ENCODE data around the gene IL1RAPL2.
"Not testable (repeated sequence)": the region's sequence is repeated elsewhere in the genome, so short reads cannot be mapped to it uniquely, and the experiment has no call there.

The IL1RAPL2 gene

GRCh38 chrX:105228602-105229001, 662.6 kb downstream of the IL1RAPL2 start:
- H3K27me3 ChIP-seq (ENCODE audit: control insufficient read depth, insufficient read depth, low read length): no peaks in the 10 kb centered on the region

GRCh38 chrX:105229146-105229545, 663.1 kb downstream of the IL1RAPL2 start:
- Histone ChIP-seq H3K4me3 (ENCODE audit: low read length) (no peak overlapping the region), H3K27ac (ENCODE audit: low read length) (no peak overlapping the region), H3K9ac (ENCODE audit: low read length) (no peak overlapping the region), H3K4me1 (ENCODE audit: control insufficient read depth, low read depth, low read length) (peaks cover 8% of the 10 kb centered on the region), H3K27me3 (ENCODE audit: control insufficient read depth, insufficient read depth, low read length) (no peaks in the 10 kb centered on the region), H3K36me3 (ENCODE audit: control insufficient read depth, low read depth, low read length) (no peaks in the 10 kb centered on the region), H3K9me3 (ENCODE audit: control insufficient read depth, low read depth, low read length) (no peaks in the 10 kb centered on the region)

More at GRCh38 chrX:105228602-105229001, 662.6 kb downstream of the IL1RAPL2 start:
- Histone ChIP-seq H3K9ac (ENCODE audit: low read length) (no peak overlapping the region), H3K9me3 (ENCODE audit: control insufficient read depth, low read depth, low read length) (no peaks in the 10 kb centered on the region), H3K4me1 (ENCODE audit: control insufficient read depth, low read depth, low read length) (peaks cover 8% of the 10 kb centered on the region), H3K27ac (ENCODE audit: low read length) (no peak overlapping the region), H3K4me3 (ENCODE audit: low read length) (no peak overlapping the region), H3K36me3 (ENCODE audit: control insufficient read depth, low read depth, low read length) (no peaks in the 10 kb centered on the region)

DNA sequence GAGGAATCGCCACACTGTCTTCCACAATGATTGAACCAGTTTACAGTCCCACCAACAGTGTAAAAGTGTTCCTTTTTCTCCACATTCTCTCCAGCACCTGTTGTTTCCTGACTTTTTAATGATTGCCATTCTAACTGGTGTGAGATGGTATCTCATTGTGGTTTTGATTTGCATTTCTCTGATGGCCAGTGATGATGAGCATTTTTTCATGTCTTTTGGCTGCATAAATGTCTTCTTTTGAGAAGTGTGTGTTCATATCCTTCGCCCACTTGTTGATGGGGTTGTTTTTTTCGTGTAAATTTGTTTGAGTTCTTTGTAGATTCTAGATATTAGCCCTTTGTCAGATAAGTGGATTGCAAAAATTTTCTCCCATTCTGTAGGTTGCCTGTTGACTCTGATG, 671.4 kb downstream of the IL1RAPL2 start:
- not testable (repeated sequence) for H3K4me3 ChIP-seq (ENCODE audit: low read length); H3K27ac ChIP-seq (ENCODE audit: low read length); H3K36me3 ChIP-seq (ENCODE audit: control insufficient read depth, low read depth, low read length); H3K4me1 ChIP-seq (ENCODE audit: control insufficient read depth, low read depth, low read length); H3K27me3 ChIP-seq (ENCODE audit: control insufficient read depth, insufficient read depth, low read length); H3K9me3 ChIP-seq (ENCODE audit: control insufficient read depth, low read depth, low read length); H3K9ac ChIP-seq (ENCODE audit: low read length)

- H3K4me1 ChIP-seq (ENCODE audit: control insufficient read depth, low read depth, low read length): no peaks in the 10 kb centered on the region
- H3K9ac ChIP-seq (ENCODE audit: low read length): no peak overlapping the region
- H3K27ac ChIP-seq (ENCODE audit: low read length): no peak overlapping the region
- no peaks in the 10 kb centered on the region for H3K27me3 ChIP-seq (ENCODE audit: control insufficient read depth, insufficient read depth, low read length)
- no peaks in the 10 kb centered on the region for H3K36me3 ChIP-seq (ENCODE audit: control insufficient read depth, low read depth, low read length)
- H3K9me3 ChIP-seq (ENCODE audit: control insufficient read depth, low read depth, low read length): no peaks in the 10 kb centered on the region
- no peak overlapping the region for H3K4me3 ChIP-seq (ENCODE audit: low read length)
Measured at GRCh38 chrX:105241056-105241455, 675.1 kb downstream of the IL1RAPL2 start.

- Histone ChIP-seq H3K4me3 (ENCODE audit: low read length) (no peak overlapping the region), H3K4me1 (ENCODE audit: control insufficient read depth, low read depth, low read length) (no peaks in the 10 kb centered on the region), H3K9ac (ENCODE audit: low read length) (no peak overlapping the region), H3K9me3 (ENCODE audit: control insufficient read depth, low read depth, low read length) (no peaks in the 10 kb centered on the region), H3K27me3 (ENCODE audit: control insufficient read depth, insufficient read depth, low read length) (no peaks in the 10 kb centered on the region), H3K27ac (ENCODE audit: low read length) (no peak overlapping the region), H3K36me3 (ENCODE audit: control insufficient read depth, low read depth, low read length) (no peaks in the 10 kb centered on the region)
Measured at GRCh38 chrX:105260291-105261043, 694.5 kb downstream of the IL1RAPL2 start.

DNA sequence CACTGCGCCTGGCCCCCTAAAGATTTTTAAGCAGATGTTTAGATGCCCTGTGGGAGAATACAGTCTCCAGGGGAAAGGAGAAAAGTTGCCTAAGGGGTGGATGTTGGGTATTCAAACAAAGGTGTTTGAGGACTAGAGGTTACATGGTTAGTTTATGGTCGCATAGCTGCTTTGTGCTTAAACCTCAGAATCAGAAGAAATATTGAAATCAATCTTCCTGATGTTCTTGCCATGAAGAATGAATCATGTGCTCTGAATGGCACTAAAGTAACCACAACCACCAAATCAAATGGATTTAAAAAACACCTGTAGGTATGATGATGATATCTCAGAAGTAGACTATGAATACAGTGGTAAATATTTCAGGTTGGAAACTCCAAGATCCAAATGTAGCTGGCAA, 697.2 kb downstream of the IL1RAPL2 start:
- no peaks in the 10 kb centered on the region for H3K9me3 ChIP-seq (ENCODE audit: control insufficient read depth, low read depth, low read length)
- H3K9ac ChIP-seq (ENCODE audit: low read length): no peak overlapping the region
- no peaks in the 10 kb centered on the region for H3K4me1 ChIP-seq (ENCODE audit: control insufficient read depth, low read depth, low read length)
- H3K4me3 ChIP-seq (ENCODE audit: low read length): no peak overlapping the region
- H3K27ac ChIP-seq (ENCODE audit: low read length): no peak overlapping the region
- no peaks in the 10 kb centered on the region for H3K27me3 ChIP-seq (ENCODE audit: control insufficient read depth, insufficient read depth, low read length)
- H3K36me3 ChIP-seq (ENCODE audit: control insufficient read depth, low read depth, low read length): no peaks in the 10 kb centered on the region

DNA sequence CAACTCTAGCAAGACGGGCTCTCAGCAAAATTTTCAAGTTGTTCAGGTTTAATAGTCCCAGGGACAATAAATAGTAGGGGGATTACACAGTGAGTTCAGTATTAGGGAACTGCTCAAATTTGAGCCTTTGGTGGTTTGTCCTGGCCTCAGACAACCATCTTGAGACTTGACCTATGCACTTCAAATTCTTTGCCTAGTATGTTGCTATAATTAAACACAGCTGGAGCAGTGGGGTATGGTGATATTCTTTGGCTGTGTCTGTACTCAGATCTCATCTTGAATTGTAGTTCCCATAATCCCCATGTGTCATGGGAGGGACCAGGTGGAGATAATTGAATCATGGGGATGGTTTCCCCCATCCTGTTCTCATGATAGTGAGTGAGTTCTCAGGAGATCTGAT, 697.8 kb downstream of the IL1RAPL2 start:
- no peaks in the 10 kb centered on the region for H3K9me3 ChIP-seq (ENCODE audit: control insufficient read depth, low read depth, low read length)
- no peaks in the 10 kb centered on the region for H3K4me1 ChIP-seq (ENCODE audit: control insufficient read depth, low read depth, low read length)
- H3K9ac ChIP-seq (ENCODE audit: low read length): no peak overlapping the region
- no peaks in the 10 kb centered on the region for H3K36me3 ChIP-seq (ENCODE audit: control insufficient read depth, low read depth, low read length)
- no peak overlapping the region for H3K4me3 ChIP-seq (ENCODE audit: low read length)
- H3K27ac ChIP-seq (ENCODE audit: low read length): no peak overlapping the region
- H3K27me3 ChIP-seq (ENCODE audit: control insufficient read depth, insufficient read depth, low read length): no peaks in the 10 kb centered on the region

DNA sequence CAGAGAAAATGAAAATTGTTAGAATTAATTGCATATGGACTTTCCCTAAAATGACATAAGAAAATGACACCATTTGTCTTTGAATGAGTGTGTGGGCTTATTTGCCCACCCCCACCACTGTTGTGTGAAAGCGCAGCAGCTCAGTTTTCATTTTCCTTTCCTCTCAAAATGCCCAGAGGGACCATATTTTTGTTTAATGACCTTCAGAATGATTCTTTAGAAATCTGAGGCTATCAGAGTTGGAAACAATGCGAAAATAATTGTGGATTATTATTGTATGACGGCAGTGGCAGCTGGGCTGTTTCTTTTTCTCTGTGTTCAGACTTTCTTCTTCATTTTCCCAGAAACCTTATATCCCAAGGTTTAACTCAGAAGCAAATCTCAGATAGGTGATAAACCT, 699.1 kb downstream of the IL1RAPL2 start:
- no peak overlapping the region for H3K9ac ChIP-seq (ENCODE audit: low read length)
- no peak overlapping the region for H3K4me3 ChIP-seq (ENCODE audit: low read length)
- H3K4me1 ChIP-seq (ENCODE audit: control insufficient read depth, low read depth, low read length): no peaks in the 10 kb centered on the region
- H3K36me3 ChIP-seq (ENCODE audit: control insufficient read depth, low read depth, low read length): no peaks in the 10 kb centered on the region
- no peaks in the 10 kb centered on the region for H3K9me3 ChIP-seq (ENCODE audit: control insufficient read depth, low read depth, low read length)
- no peak overlapping the region for H3K27ac ChIP-seq (ENCODE audit: low read length)
- no peaks in the 10 kb centered on the region for H3K27me3 ChIP-seq (ENCODE audit: control insufficient read depth, insufficient read depth, low read length)

- no peak overlapping the region for H3K9ac ChIP-seq (ENCODE audit: low read length)
- H3K4me3 ChIP-seq (ENCODE audit: low read length): no peak overlapping the region
- no peaks in the 10 kb centered on the region for H3K4me1 ChIP-seq (ENCODE audit: control insufficient read depth, low read depth, low read length)
- H3K36me3 ChIP-seq (ENCODE audit: control insufficient read depth, low read depth, low read length): no peaks in the 10 kb centered on the region
- no peak overlapping the region for H3K27ac ChIP-seq (ENCODE audit: low read length)
- no peaks in the 10 kb centered on the region for H3K27me3 ChIP-seq (ENCODE audit: control insufficient read depth, insufficient read depth, low read length)
- H3K9me3 ChIP-seq (ENCODE audit: control insufficient read depth, low read depth, low read length): no peaks in the 10 kb centered on the region
Measured at GRCh38 chrX:105266456-105266855, 700.5 kb downstream of the IL1RAPL2 start.

DNA sequence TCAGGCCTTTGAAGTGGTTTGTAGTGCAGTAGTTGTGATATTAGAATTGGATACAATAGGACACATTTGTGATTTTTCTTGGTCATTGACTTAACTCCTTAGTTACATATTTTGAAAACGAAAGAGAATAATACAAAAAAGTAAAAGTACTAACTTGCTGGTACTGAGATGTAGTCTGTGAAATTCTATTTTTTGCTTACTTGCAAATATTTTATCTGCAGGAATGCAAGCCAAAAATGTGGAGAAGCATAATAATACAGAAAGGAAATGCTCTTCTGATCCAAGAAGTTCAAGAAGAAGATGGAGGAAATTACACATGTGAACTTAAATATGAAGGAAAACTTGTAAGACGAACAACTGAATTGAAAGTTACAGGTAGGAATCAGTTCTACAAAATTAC, 701.2 kb downstream of the IL1RAPL2 start:
- Histone ChIP-seq H3K4me3 (ENCODE audit: low read length) (no peak overlapping the region), H3K27ac (ENCODE audit: low read length) (no peak overlapping the region), H3K9me3 (ENCODE audit: control insufficient read depth, low read depth, low read length) (no peaks in the 10 kb centered on the region), H3K27me3 (ENCODE audit: control insufficient read depth, insufficient read depth, low read length) (no peaks in the 10 kb centered on the region), H3K9ac (ENCODE audit: low read length) (no peak overlapping the region), H3K36me3 (ENCODE audit: control insufficient read depth, low read depth, low read length) (no peaks in the 10 kb centered on the region), H3K4me1 (ENCODE audit: control insufficient read depth, low read depth, low read length) (peaks cover under 1% of the 10 kb centered on the region)

DNA sequence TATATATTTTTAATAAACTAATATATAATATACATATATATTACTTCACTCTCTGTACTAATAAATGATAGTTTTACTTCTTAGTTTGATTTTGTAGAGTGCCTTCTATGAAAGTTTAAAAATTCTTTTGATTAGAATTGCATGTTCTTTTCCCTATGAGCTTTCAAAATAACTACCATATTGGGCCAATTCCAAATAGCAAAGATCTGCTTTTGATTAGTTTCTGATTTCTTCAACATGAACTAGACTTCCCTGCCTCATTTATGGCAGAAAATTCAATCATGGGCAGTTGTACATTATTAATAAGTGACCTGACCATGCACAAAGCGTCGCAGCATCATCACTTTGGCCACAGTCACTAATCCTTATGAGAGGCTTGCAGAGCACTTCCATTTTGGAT, 703.4 kb downstream of the IL1RAPL2 start:
- Histone ChIP-seq H3K4me3 (ENCODE audit: low read length) (no peak overlapping the region), H3K27ac (ENCODE audit: low read length) (no peak overlapping the region), H3K9ac (ENCODE audit: low read length) (no peak overlapping the region)

GRCh38 chrX:105273326-105273725, 707.3 kb downstream of the IL1RAPL2 start:
- Histone ChIP-seq H3K4me1 (ENCODE audit: control insufficient read depth, low read depth, low read length) (peaks cover 18% of the 10 kb centered on the region), H3K36me3 (ENCODE audit: control insufficient read depth, low read depth, low read length) (no peaks in the 10 kb centered on the region), H3K9ac (ENCODE audit: low read length) (no peak overlapping the region), H3K27ac (ENCODE audit: low read length) (no peak overlapping the region), H3K4me3 (ENCODE audit: low read length) (no peak overlapping the region), H3K27me3 (ENCODE audit: control insufficient read depth, insufficient read depth, low read length) (no peaks in the 10 kb centered on the region), H3K9me3 (ENCODE audit: control insufficient read depth, low read depth, low read length) (no peaks in the 10 kb centered on the region)

More for the DNA sequence above, 703.4 kb downstream of the IL1RAPL2 start:
- no peaks in the 10 kb centered on the region for H3K27me3 ChIP-seq (ENCODE audit: control insufficient read depth, insufficient read depth, low read length)
- H3K4me1 ChIP-seq (ENCODE audit: control insufficient read depth, low read depth, low read length): peaks cover 13% of the 10 kb centered on the region
- no peaks in the 10 kb centered on the region for H3K36me3 ChIP-seq (ENCODE audit: control insufficient read depth, low read depth, low read length)
- no peaks in the 10 kb centered on the region for H3K9me3 ChIP-seq (ENCODE audit: control insufficient read depth, low read depth, low read length)
